B cell (primary cell): Measurements from ENCODE around the gene LHFPL6. TPM values are rescaled to one million over a fixed set of nuclear protein-coding genes. Genes with fewer than 3 reads are reported as not detected.

Experiments used
- ATAC-seq: fragments of 200-7000 bp; cut with Tn5 transposase; one replicate; pipeline ENCODE4 v1.10.0; 2021; ENCODE audit warnings: low read depth, mild to moderate bottlenecking, moderate number of reproducible peaks, moderate library complexity
- CTCF ChIA-PET: fragments of 350-600 bp; sonication (Branson Sonifier 250); formaldehyde crosslinking; loops from one replicate; lab custom pipeline; 2021; ENCODE audit warnings: antibody characterized with exemption, inconsistent platforms; lab: Charles Lee
- POLR2A ChIA-PET: fragments of 350-600 bp; sonication (Branson Sonifier 250); formaldehyde crosslinking; loops from one replicate; lab custom pipeline; 2021; ENCODE audit warnings: antibody characterized with exemption; lab: Charles Lee
- DNase-seq: peaks from one replicate; pipeline ENCODE4 v3.0.0; 2013
- H2AFZ ChIP-seq: 2 replicates; pipeline ENCODE4 v1.6.1; 2012; ENCODE audit warnings: mild to moderate bottlenecking, low read depth, low read length; ENCODE audit not compliant: insufficient read depth, poor library complexity, severe bottlenecking
- H3K27ac ChIP-seq, 2 donors: 1 replicate in 1 of 2; 2 replicates in 1 of 2; pipeline ENCODE4 v1.5.1; 2012 to 2013; ENCODE audit warnings: low read length in 2 of 2, mild to moderate bottlenecking in 2 of 2, moderate library complexity in 1 of 2
- H3K27me3 ChIP-seq, 4 experiments: fragments of 200-600 bp in 1 of 4; sonication (generic) in 1 of 4; replicated peaks in 1 of 4; 1 replicate in 2 of 4; 2 replicates in 2 of 4; pipeline versions ENCODE4 v1.6.1 to v1.7.0; 2013 to 2016; ENCODE audit warnings: low read length in 3 of 4, mild to moderate bottlenecking in 2 of 4, mixed read lengths in 1 of 4, moderate library complexity in 1 of 4; ENCODE audit not compliant: insufficient read depth in 4 of 4, control insufficient read depth in 3 of 4; ENCODE audit errors: control extremely low read depth in 1 of 4
- H3K36me3 ChIP-seq, 2 experiments: replicated peaks in 1 of 2; 1 replicate in 1 of 2; 2 replicates in 1 of 2; pipeline versions ENCODE4 v1.6.1 to v1.7.1; 2013; ENCODE audit warnings: low read length in 1 of 2; ENCODE audit not compliant: insufficient read depth in 2 of 2, control insufficient read depth in 1 of 2; ENCODE audit errors: control extremely low read depth in 1 of 2, extremely low read depth in 1 of 2
- H3K4me1 ChIP-seq, 2 donors: fragments of 200-600 bp in 1 of 2; sonication (generic) in 1 of 2; 1 replicate in 1 of 2; 2 replicates in 1 of 2; pipeline versions ENCODE4 v1.5.1 to v1.6.1; 2013 to 2017; ENCODE audit warnings: low read length in 2 of 2; ENCODE audit not compliant: control insufficient read depth in 2 of 2, insufficient read depth in 2 of 2
- H3K4me2 ChIP-seq: replicated peaks from 2 replicates; pipeline ENCODE3; 2012; ENCODE audit warnings: mild to moderate bottlenecking, low read depth, low read length; ENCODE audit not compliant: poor library complexity, severe bottlenecking
- H3K4me3 ChIP-seq, 5 experiments: fragments of 200-600 bp in 1 of 5; sonication (generic) in 1 of 5; 1 replicate in 3 of 5; 2 replicates in 2 of 5; pipeline versions ENCODE4 v1.5.1 to v1.7.0; 2011 to 2016; ENCODE audit warnings: low read length in 4 of 5, mild to moderate bottlenecking in 4 of 5, low read depth in 2 of 5, control low read depth in 1 of 5, moderate library complexity in 1 of 5; ENCODE audit not compliant: insufficient read depth in 1 of 5; ENCODE audit errors: control extremely low read depth in 1 of 5, extremely low read depth in 1 of 5
- H3K79me2 ChIP-seq: fragments of 200-600 bp; sonication (generic); one replicate; pipeline ENCODE4 v1.6.0; 2016; ENCODE audit warnings: low read length; ENCODE audit not compliant: control insufficient read depth, insufficient read depth
- H3K9ac ChIP-seq: fragments of 200-600 bp; sonication (generic); 2 replicates; pipeline ENCODE4 v1.6.1; 2017; ENCODE audit warnings: mild to moderate bottlenecking, low read length, moderate library complexity
- H3K9me3 ChIP-seq, 3 donors: one replicate each; pipeline versions ENCODE4 v1.6.1 to v1.7.1; 2013; ENCODE audit warnings: low read length in 2 of 3; ENCODE audit not compliant: control insufficient read depth in 2 of 3, insufficient read depth in 1 of 3; ENCODE audit errors: control extremely low read depth in 1 of 3
- H4K20me1 ChIP-seq: 2 replicates; pipeline ENCODE4 v1.6.0; 2012; ENCODE audit warnings: mild to moderate bottlenecking, low read length; ENCODE audit not compliant: insufficient read depth, control insufficient read depth, poor library complexity, severe bottlenecking
- H3K27ac Mint-ChIP-seq: one replicate; pipeline ENCODE4 v1.8.0; 2021; ENCODE audit warnings: mixed read lengths
- H3K27me3 Mint-ChIP-seq: one replicate; pipeline ENCODE4 v1.8.0; 2021; ENCODE audit warnings: mixed read lengths
- H3K4me1 Mint-ChIP-seq: one replicate; pipeline ENCODE4 v1.8.0; 2021; ENCODE audit warnings: mixed read lengths
- H3K4me3 Mint-ChIP-seq: one replicate; pipeline ENCODE4 v1.8.0; 2021; ENCODE audit warnings: mixed read lengths
- H3K9me3 Mint-ChIP-seq: one replicate; pipeline ENCODE4 v1.8.0; 2022; ENCODE audit warnings: mixed read lengths; ENCODE audit not compliant: insufficient read depth
- EZH2 ChIP-seq: IDR thresholded peaks from 2 replicates; pipeline ENCODE4 v1.6.1; 2012; ENCODE audit warnings: borderline replicate concordance, low read depth, mild to moderate bottlenecking, moderate library complexity, low read length; ENCODE audit not compliant: insufficient read depth, poor library complexity, severe bottlenecking
- WGBS: methylation state at CpG from one replicate; pipeline ENCODE4 v1.1.5; 2013; ENCODE audit warnings: missing lambda C conversion rate; ENCODE audit not compliant: insufficient coverage; 5-methylcytosine and 5-hydroxymethylcytosine counted together
- intact Hi-C: fragments of 100-400 bp; cut with micrococcal nuclease; formaldehyde crosslinking; loops from one replicate; pipeline ENCODE4 v1.10.0; 2022
- polyA plus RNA-seq: library from polyadenylated mRNA; depleted of rRNA; stranded (reverse); fragments of >200 nt; gene quantifications from 2 replicates; pipeline ENCODE4 v1.2.3, GENCODE V29; 2012
- total RNA-seq, 2 donors: library from RNA; stranded (reverse); fragments of 120-200 nt in 1 of 2; gene quantifications; 1 replicate in 1 of 2; 2 replicates in 1 of 2; pipeline versions ENCODE4 v1.2.3 to v1.2.4, GENCODE V29; 2013 to 2022
- TF ChIP-seq, protein P1 (sequence below): fragments of 200-600 bp; IDR thresholded peaks from one replicate; pipeline ENCODE4 v1.8.0; 2022; ENCODE audit warnings: antibody characterized with exemption, mild to moderate bottlenecking

Gene LHFPL6
- total and polyA plus RNA-seq, 2 donors (not counting 1 experiment from before 2014, with no cell fraction given) = 0.01 TPM; not detected in 1

DNA sequence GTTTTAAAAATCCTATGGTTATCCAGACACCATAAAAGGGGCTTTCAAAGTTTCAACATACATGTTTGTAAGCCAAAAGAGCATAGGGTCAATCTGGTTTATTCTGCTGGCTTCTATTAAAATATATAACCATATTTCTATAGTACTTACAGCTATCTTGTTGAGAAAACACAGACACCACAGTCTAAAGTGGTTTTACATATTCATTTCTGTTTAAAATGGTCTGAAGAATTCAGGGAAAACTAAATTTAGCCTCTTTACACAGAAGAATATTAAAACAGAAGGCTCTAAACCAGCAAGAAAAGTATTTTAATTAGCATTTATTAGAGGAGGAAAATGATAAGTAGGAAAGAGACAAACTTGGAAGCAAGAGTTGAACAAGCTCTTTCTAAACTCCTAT, 203.9 kb downstream of the LHFPL6 start:
- ATAC-seq = no peak
- no peaks in the 10 kb centered on the region for H3K9me3 Mint-ChIP-seq
- no peak for DNase-seq
- no peaks in the 10 kb centered on the region for H4K20me1 ChIP-seq
- no peak overlapping the region for H3K4me3 ChIP-seq
- no peak overlapping the region for H3K27ac Mint-ChIP-seq
- no peak overlapping the region for H3K27ac ChIP-seq
- H3K4me2 ChIP-seq = no peak overlapping the region
- no peaks in the 10 kb centered on the region for H3K4me1 ChIP-seq
- no peaks in the 10 kb centered on the region for H3K27me3 ChIP-seq
- ChIA-PET POLR2A (no interaction called here), CTCF (interaction anchor here (0.8 kb wide), 1 partner anchor 37 kb away, joined by 3 read pairs; no protein-coding TSS in a partner anchor)
- no peaks in the 10 kb centered on the region for H3K79me2 ChIP-seq
- H3K27me3 Mint-ChIP-seq = no peaks in the 10 kb centered on the region
- no peak overlapping the region for H3K4me3 Mint-ChIP-seq
- TF ChIP-seq, protein P1, sequence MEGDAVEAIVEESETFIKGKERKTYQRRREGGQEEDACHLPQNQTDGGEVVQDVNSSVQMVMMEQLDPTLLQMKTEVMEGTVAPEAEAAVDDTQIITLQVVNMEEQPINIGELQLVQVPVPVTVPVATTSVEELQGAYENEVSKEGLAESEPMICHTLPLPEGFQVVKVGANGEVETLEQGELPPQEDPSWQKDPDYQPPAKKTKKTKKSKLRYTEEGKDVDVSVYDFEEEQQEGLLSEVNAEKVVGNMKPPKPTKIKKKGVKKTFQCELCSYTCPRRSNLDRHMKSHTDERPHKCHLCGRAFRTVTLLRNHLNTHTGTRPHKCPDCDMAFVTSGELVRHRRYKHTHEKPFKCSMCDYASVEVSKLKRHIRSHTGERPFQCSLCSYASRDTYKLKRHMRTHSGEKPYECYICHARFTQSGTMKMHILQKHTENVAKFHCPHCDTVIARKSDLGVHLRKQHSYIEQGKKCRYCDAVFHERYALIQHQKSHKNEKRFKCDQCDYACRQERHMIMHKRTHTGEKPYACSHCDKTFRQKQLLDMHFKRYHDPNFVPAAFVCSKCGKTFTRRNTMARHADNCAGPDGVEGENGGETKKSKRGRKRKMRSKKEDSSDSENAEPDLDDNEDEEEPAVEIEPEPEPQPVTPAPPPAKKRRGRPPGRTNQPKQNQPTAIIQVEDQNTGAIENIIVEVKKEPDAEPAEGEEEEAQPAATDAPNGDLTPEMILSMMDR = no peak
- no peak for TF ChIP-seq EZH2
- intact Hi-C loops = no loop called here
- no peak overlapping the region for H3K9ac ChIP-seq
- no peaks in the 10 kb centered on the region for H3K36me3 ChIP-seq
- no peak overlapping the region for H2AFZ ChIP-seq
- no peaks in the 10 kb centered on the region for H3K9me3 ChIP-seq
- no peaks in the 10 kb centered on the region for H3K4me1 Mint-ChIP-seq

DNA sequence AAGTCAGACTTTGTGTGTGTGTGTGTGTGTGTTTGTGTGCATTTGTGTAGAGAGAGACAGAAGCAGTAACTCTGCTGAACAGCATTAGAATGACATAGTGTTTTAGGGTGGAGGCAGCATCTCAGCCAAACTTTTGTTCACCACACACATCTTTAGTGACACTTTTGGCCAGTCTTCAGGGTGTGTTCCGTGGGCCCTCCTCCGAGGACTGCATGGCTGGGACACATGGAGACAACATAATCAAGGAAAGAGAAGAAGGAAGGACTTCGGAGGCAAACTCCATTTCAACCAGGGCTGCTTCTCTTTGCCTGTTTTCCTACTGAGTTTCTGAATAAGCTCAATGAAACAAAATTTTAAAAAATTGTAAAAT, 205.1 kb downstream of the LHFPL6 start:
- no peak overlapping the region for H3K4me3 ChIP-seq
- ATAC-seq (no peak), DNase-seq (no peak)
- Mint-ChIP-seq H3K27ac (no peak overlapping the region), H3K4me1 (no peaks in the 10 kb centered on the region), H3K27me3 (no peaks in the 10 kb centered on the region), H3K9me3 (no peaks in the 10 kb centered on the region), H3K4me3 (no peak overlapping the region)
- POLR2A ChIA-PET = no interaction called here
- H3K4me1 ChIP-seq = no peaks in the 10 kb centered on the region
- intact Hi-C loops = no loop called here
- TF ChIP-seq, protein P1 = no peak
- TF ChIP-seq EZH2 = no peak
- WGBS = no CpG with 5 or more reads among the region's 3 CpGs
- CTCF ChIA-PET = no interaction called here
- H3K36me3 ChIP-seq = no peaks in the 10 kb centered on the region
- H3K27me3 ChIP-seq = no peaks in the 10 kb centered on the region
- H2AFZ ChIP-seq = no peak overlapping the region
- H3K27ac ChIP-seq = no peak overlapping the region
- H3K79me2 ChIP-seq = no peaks in the 10 kb centered on the region
- no peak overlapping the region for H3K4me2 ChIP-seq
- H3K9ac ChIP-seq = no peak overlapping the region
- no peaks in the 10 kb centered on the region for H3K9me3 ChIP-seq
- H4K20me1 ChIP-seq = no peaks in the 10 kb centered on the region
